Activated CD8-positive, alpha-beta memory T cell treated with anti-CD3 and anti-CD28 coated beads, Interleukin-2, amount 50 U/mL, for 1 hour (primary cell): ENCODE data around the gene CLCN6.
"Not testable (repeated sequence)": the region's sequence is repeated elsewhere in the genome, so short reads cannot be mapped to it uniquely, and the experiment has no call there.

Experiments
- DNase-seq: peaks from one replicate; pipeline ENCODE4 v3.0.0-alpha.2; 2020; ENCODE audit errors: extremely low read depth

The CLCN6 gene

GRCh38 chr1:11796036-11796828, 9.8 kb upstream of the CLCN6 start:
- no peak for DNase-seq

GRCh38 chr1:11797525-11798216, 8.3 kb upstream of the CLCN6 start:
- no peak for DNase-seq

- DNase-seq: no peak
Observed at GRCh38 chr1:11799099-11799498, 6.9 kb upstream of the CLCN6 start.

GRCh38 chr1:11799896-11800295, 6.1 kb upstream of the CLCN6 start:
- DNase-seq: no peak

- DNase-seq: no peak
Observed at GRCh38 chr1:11800391-11800755, 5.6 kb upstream of the CLCN6 start.

GRCh38 chr1:11800756-11801433, 5.1 kb upstream of the CLCN6 start:
- DNase-seq: no peak

- no peak for DNase-seq
Observed at GRCh38 chr1:11802616-11802972, 3.4 kb upstream of the CLCN6 start.

- peak; percentile 46 for DNase-seq
Observed at GRCh38 chr1:11802973-11803885, 2.8 kb upstream of the CLCN6 start.

- not testable (repeated sequence) for DNase-seq
Observed at GRCh38 chr1:11803924-11804665, 1.9 kb upstream of the CLCN6 start.

- no peak for DNase-seq
Observed at GRCh38 chr1:11804666-11805421, 1.1 kb upstream of the CLCN6 start.

GRCh38 chr1:11806307-11806936, 431 bp downstream of the CLCN6 start:
- DNase-seq: no peak

- no peak for DNase-seq
Observed at GRCh38 chr1:11807133-11807532, 1.1 kb downstream of the CLCN6 start.

GRCh38 chr1:11813021-11813420, 7.0 kb downstream of the CLCN6 start:
- DNase-seq: no peak

GRCh38 chr1:11817192-11817591, 11.2 kb downstream of the CLCN6 start:
- no peak for DNase-seq

- no peak for DNase-seq
Observed at GRCh38 chr1:11822091-11822490, 16.1 kb downstream of the CLCN6 start.

- DNase-seq: no peak
Observed at GRCh38 chr1:11823366-11824137, 17.6 kb downstream of the CLCN6 start.

GRCh38 chr1:11825131-11825530, 19.1 kb downstream of the CLCN6 start:
- DNase-seq: no peak

GRCh38 chr1:11826946-11827345, 21.0 kb downstream of the CLCN6 start:
- DNase-seq: no peak

- no peak for DNase-seq
Observed at GRCh38 chr1:11828511-11828910, 22.5 kb downstream of the CLCN6 start.
